ENCODE measurements around the gene FGF1.

FGF1 gene

DNA sequence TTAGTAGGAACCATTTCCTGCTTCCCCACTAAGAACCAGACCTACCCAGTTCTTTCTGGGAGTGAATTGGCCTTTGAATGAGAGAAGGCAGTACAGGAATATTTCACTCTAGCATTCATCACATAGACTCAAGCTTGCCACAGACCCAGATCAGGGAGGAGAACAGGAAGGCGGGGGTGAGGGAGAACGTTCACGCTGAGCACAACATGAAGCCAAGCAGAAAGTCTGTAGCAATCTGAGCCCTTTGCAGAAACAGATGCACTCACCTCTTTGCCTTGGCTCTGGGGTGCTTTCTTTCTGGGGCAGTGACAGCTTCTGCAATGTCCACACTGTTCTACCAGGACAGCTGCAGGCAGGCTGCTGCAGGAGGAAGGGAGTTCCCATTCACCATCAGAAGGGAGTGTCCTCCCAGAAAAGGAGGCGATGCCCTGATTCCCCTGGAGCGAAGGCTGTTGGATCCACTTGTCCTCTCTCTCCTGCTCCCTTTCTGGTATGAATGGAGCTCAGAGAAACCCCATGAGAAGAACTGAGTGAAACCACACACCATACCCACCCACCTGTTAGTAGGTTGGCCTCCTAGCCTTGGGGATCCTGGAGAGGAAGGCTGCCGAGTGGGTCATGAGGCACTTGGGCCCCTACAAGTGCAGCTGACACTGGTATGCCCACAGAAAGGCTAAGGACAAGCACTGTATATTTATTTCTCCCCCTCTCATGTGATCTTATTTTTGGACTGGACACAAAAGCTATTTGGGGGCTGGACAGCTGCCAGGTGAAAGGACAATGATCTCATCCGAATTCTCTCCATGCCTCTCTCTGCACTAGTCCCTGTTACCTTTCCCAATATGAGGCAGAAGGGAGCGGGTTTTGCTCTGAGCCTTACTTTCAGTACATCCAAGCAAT lies 11.7 kb upstream of the FGF1 start (continued):
- TF ChIP-seq, protein P1, sequence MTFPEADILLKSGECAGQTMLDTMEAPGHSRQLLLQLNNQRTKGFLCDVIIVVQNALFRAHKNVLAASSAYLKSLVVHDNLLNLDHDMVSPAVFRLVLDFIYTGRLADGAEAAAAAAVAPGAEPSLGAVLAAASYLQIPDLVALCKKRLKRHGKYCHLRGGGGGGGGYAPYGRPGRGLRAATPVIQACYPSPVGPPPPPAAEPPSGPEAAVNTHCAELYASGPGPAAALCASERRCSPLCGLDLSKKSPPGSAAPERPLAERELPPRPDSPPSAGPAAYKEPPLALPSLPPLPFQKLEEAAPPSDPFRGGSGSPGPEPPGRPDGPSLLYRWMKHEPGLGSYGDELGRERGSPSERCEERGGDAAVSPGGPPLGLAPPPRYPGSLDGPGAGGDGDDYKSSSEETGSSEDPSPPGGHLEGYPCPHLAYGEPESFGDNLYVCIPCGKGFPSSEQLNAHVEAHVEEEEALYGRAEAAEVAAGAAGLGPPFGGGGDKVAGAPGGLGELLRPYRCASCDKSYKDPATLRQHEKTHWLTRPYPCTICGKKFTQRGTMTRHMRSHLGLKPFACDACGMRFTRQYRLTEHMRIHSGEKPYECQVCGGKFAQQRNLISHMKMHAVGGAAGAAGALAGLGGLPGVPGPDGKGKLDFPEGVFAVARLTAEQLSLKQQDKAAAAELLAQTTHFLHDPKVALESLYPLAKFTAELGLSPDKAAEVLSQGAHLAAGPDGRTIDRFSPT (tag by site-specific recombination; IDR thresholded peaks at IDR 0.05), result 0 out of 2 replicates have a peak, but pooled peaks have one; percentile 26
- TF ChIP-seq PRDM1 (tag by site-specific recombination; IDR thresholded peaks at IDR 0.05) (peak; percentile 48; the same call in 1 of the 2 replicates), ZEB2 (tag by site-specific recombination; IDR thresholded peaks at IDR 0.05) (peak; percentile 30; the same call in 1 of the 2 replicates), ZNF426 (tag by site-specific recombination; IDR thresholded peaks at IDR 0.05) (no peak), ZNF121 (tag by site-specific recombination; IDR thresholded peaks at IDR 0.05) (no peak), GLIS1 (tag by site-specific recombination; IDR thresholded peaks at IDR 0.05) (no peak), IKZF3 (tag by site-specific recombination; IDR thresholded peaks at IDR 0.05) (0 out of 2 replicates have a peak, but pooled peaks have one; percentile 8), ZBTB8A (tag by site-specific recombination; IDR thresholded peaks at IDR 0.05) (peak; percentile 38; the same call in 1 of the 2 replicates), HOXD13 (CRISPR knock-in tag; IDR thresholded peaks at IDR 0.05; ENCODE audit: borderline replicate concordance) (no peak), KLF16 (tag by site-specific recombination; IDR thresholded peaks at IDR 0.05) (no peak), WT1 (tag by site-specific recombination; IDR thresholded peaks at IDR 0.05) (peak; percentile 83), ZFP3 (tag by site-specific recombination; IDR thresholded peaks at IDR 0.05; ENCODE audit: low read depth) (no peak), ZNF184 (tag by site-specific recombination; IDR thresholded peaks at IDR 0.05) (no peak)
- TF ChIP-seq, protein P2, sequence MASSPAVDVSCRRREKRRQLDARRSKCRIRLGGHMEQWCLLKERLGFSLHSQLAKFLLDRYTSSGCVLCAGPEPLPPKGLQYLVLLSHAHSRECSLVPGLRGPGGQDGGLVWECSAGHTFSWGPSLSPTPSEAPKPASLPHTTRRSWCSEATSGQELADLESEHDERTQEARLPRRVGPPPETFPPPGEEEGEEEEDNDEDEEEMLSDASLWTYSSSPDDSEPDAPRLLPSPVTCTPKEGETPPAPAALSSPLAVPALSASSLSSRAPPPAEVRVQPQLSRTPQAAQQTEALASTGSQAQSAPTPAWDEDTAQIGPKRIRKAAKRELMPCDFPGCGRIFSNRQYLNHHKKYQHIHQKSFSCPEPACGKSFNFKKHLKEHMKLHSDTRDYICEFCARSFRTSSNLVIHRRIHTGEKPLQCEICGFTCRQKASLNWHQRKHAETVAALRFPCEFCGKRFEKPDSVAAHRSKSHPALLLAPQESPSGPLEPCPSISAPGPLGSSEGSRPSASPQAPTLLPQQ (tag by site-specific recombination; IDR thresholded peaks at IDR 0.05), result peak; percentile 69; the same call in 1 of the 2 replicates

DNA sequence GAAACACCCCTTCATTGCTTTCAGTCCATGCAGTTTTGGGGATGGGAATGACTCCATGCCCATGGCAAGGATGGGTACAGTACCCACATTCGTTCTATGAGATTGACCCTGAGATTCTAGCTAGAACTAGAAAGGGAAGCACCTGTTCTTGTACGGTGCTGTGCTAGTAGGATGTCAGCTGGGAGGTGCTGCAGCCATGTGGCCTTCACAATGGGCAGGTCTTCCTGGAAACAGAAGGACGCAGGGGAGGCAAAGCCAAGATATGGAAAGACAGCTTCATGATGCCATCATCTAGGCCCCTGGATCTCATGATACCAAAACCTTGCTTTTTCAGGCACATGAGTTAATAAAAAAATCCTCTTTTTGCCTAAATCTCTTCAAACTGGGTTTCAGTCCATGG lies 10.5 kb upstream of the FGF1 start:
- POLR2A ChIA-PET, result no interaction called here
- Histone ChIP-seq H3K4me3 (ENCODE audit: low read depth, low read length) (no peak overlapping the region), H3K27ac (ENCODE audit: extremely low read depth, low read depth, low read length) (no peak overlapping the region), H3K36me3 (ENCODE audit: control insufficient read depth in 2 of 2, insufficient read depth in 1 of 2, low read length in 2 of 2) (no peaks in the 10 kb centered on the region), H3K4me1 (ENCODE audit: control insufficient read depth, insufficient read depth, low read length) (peaks cover 16% of the 10 kb centered on the region), H3K9me3 (ENCODE audit: control insufficient read depth, insufficient read depth, low read depth, low read length) (no peaks in the 10 kb centered on the region)
- CTCF ChIA-PET, result interaction anchor here (0.6 to 8.7 kb wide), 7 partner anchors 11 to 816 kb away, joined by 3 to 232 read pairs (median 25); partner anchors contain the start of gene FGF1
- TF ChIP-seq ZNF133 (tag by site-specific recombination; IDR thresholded peaks at IDR 0.05) (no peak), OSR2 (tag by site-specific recombination; IDR thresholded peaks at IDR 0.05) (no peak), ZNF529 (tag by site-specific recombination; IDR thresholded peaks at IDR 0.05; ENCODE audit: insufficient replicate concordance) (no peak), ZBTB1 (tag by site-specific recombination; IDR thresholded peaks at IDR 0.05) (no peak), KLF9 (tag by site-specific recombination; IDR thresholded peaks at IDR 0.05; ENCODE audit: low read depth) (no peak), MYNN (tag by site-specific recombination; IDR thresholded peaks at IDR 0.05; ENCODE audit: borderline replicate concordance) (no peak), KLF16 (tag by site-specific recombination; IDR thresholded peaks at IDR 0.05) (no peak), ZBTB17 (tag by site-specific recombination; IDR thresholded peaks at IDR 0.05) (no peak), ZNF335 (tag by site-specific recombination; conservative IDR thresholded peaks at IDR 0.05) (no peak), GLIS2 (tag by site-specific recombination; IDR thresholded peaks at IDR 0.05) (no peak)
- TF ChIP-seq, protein P3, sequence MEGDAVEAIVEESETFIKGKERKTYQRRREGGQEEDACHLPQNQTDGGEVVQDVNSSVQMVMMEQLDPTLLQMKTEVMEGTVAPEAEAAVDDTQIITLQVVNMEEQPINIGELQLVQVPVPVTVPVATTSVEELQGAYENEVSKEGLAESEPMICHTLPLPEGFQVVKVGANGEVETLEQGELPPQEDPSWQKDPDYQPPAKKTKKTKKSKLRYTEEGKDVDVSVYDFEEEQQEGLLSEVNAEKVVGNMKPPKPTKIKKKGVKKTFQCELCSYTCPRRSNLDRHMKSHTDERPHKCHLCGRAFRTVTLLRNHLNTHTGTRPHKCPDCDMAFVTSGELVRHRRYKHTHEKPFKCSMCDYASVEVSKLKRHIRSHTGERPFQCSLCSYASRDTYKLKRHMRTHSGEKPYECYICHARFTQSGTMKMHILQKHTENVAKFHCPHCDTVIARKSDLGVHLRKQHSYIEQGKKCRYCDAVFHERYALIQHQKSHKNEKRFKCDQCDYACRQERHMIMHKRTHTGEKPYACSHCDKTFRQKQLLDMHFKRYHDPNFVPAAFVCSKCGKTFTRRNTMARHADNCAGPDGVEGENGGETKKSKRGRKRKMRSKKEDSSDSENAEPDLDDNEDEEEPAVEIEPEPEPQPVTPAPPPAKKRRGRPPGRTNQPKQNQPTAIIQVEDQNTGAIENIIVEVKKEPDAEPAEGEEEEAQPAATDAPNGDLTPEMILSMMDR (tag by site-specific recombination; IDR thresholded peaks at IDR 0.05), result no peak
- TF ChIP-seq, protein P4, sequence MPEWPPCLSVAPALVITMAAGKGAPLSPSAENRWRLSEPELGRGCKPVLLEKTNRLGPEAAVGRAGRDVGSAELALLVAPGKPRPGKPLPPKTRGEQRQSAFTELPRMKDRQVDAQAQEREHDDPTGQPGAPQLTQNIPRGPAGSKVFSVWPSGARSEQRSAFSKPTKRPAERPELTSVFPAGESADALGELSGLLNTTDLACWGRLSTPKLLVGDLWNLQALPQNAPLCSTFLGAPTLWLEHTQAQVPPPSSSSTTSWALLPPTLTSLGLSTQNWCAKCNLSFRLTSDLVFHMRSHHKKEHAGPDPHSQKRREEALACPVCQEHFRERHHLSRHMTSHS (tag by site-specific recombination; IDR thresholded peaks at IDR 0.05), result no peak
- TF ChIP-seq, protein P5, sequence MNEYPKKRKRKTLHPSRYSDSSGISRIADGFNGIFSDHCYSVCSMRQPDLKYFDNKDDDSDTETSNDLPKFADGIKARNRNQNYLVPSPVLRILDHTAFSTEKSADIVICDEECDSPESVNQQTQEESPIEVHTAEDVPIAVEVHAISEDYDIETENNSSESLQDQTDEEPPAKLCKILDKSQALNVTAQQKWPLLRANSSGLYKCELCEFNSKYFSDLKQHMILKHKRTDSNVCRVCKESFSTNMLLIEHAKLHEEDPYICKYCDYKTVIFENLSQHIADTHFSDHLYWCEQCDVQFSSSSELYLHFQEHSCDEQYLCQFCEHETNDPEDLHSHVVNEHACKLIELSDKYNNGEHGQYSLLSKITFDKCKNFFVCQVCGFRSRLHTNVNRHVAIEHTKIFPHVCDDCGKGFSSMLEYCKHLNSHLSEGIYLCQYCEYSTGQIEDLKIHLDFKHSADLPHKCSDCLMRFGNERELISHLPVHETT (tag by site-specific recombination; IDR thresholded peaks at IDR 0.05), result no peak
